Fibroblast of lung (primary cell): Measurements from ENCODE around the gene FASLG. TPM values are rescaled to one million over a fixed set of nuclear protein-coding genes. Genes with fewer than 3 reads are reported as not detected.

Source experiments
- DNase-seq, 2 donors: peaks; one replicate each; pipeline versions ENCODE4 v3.0.0 to v3.0.0-alpha.2; 2010; ENCODE audit warnings: low read depth in 2 of 2
- H2AFZ ChIP-seq: 2 replicates; pipeline ENCODE4 v1.5.1; 2012; ENCODE audit warnings: low read length, control low read depth, inconsistent platforms
- H3K27ac ChIP-seq: 2 replicates; pipeline ENCODE4 v1.5.1; 2011; ENCODE audit warnings: low read length, control low read depth; ENCODE audit not compliant: insufficient read depth
- H3K27me3 ChIP-seq: 2 replicates; pipeline ENCODE4 v1.5.1; 2011; ENCODE audit warnings: mild to moderate bottlenecking, low read length; ENCODE audit not compliant: control insufficient read depth, insufficient read depth
- H3K36me3 ChIP-seq: 2 replicates; pipeline ENCODE4 v1.5.1; 2011; ENCODE audit warnings: low read length; ENCODE audit not compliant: control insufficient read depth, insufficient read depth
- H3K4me1 ChIP-seq: 2 replicates; pipeline ENCODE4 v1.5.1; 2011; ENCODE audit warnings: low read length; ENCODE audit not compliant: control insufficient read depth, insufficient read depth; ENCODE audit errors: extremely low read depth
- H3K4me2 ChIP-seq: 2 replicates; pipeline ENCODE4 v1.5.1; 2011; ENCODE audit warnings: low read length, control low read depth; ENCODE audit not compliant: insufficient read depth; ENCODE audit errors: extremely low read depth
- H3K4me3 ChIP-seq, 4 experiments: fragments of 200-600 bp in 1 of 4; sonication (generic) in 1 of 4; replicated peaks in 1 of 4; 2 replicates each; pipeline ENCODE4 v1.5.1; 2011 to 2016; ENCODE audit warnings: low read length in 4 of 4, low read depth in 3 of 4, mild to moderate bottlenecking in 3 of 4, control low read depth in 2 of 4, inconsistent platforms in 1 of 4, mixed read lengths in 1 of 4; ENCODE audit not compliant: insufficient read depth in 1 of 4; ENCODE audit errors: control extremely low read depth in 1 of 4
- H3K79me2 ChIP-seq: 2 replicates; pipeline ENCODE4 v1.5.1; 2012; ENCODE audit warnings: mild to moderate bottlenecking, low read length, inconsistent platforms; ENCODE audit not compliant: control insufficient read depth, insufficient read depth
- H3K9ac ChIP-seq: 2 replicates; pipeline ENCODE4 v1.5.1; 2011; ENCODE audit warnings: mild to moderate bottlenecking, low read length, control low read depth; ENCODE audit not compliant: insufficient read depth
- H3K9me3 ChIP-seq: 2 replicates; pipeline ENCODE4 v1.5.1; 2012; ENCODE audit warnings: low read depth, low read length; ENCODE audit not compliant: control insufficient read depth, insufficient read depth
- H4K20me1 ChIP-seq: 2 replicates; pipeline ENCODE4 v1.5.1; 2011; ENCODE audit warnings: low read length; ENCODE audit not compliant: control insufficient read depth, insufficient read depth; ENCODE audit errors: extremely low read depth
- EZH2 ChIP-seq: IDR thresholded peaks from 2 replicates; pipeline ENCODE4 v1.5.1; 2012; ENCODE audit warnings: low read length, control low read depth, mild to moderate bottlenecking; ENCODE audit errors: missing control alignments
- polyA plus RNA-seq, 2 donors: library from polyadenylated mRNA; depleted of rRNA in 1 of 2; stranded (reverse) in 1 of 2; unstranded in 1 of 2; fragments of >200 nt; gene quantifications; 2 replicates each; pipeline ENCODE4 v1.2.1, GENCODE V29; 2011 to 2012; ENCODE audit warnings: missing spikeins in 1 of 2
- total RNA-seq: library from RNA; depleted of rRNA; stranded (reverse); fragments of >200 nt; gene quantifications from 2 replicates; pipeline ENCODE4 v1.2.1, GENCODE V29; 2014
- TF ChIP-seq, protein P1 (sequence below), 2 donors: IDR thresholded peaks in 1 of 2; conservative IDR thresholded peaks in 1 of 2; 1 replicate in 1 of 2; 2 replicates in 1 of 2; pipeline ENCODE4 v1.5.1; 2011 to 2012; ENCODE audit warnings: low read length in 2 of 2, control low read depth in 1 of 2, inconsistent platforms in 1 of 2, low read depth in 1 of 2, mild to moderate bottlenecking in 1 of 2

Gene FASLG
- total and polyA plus RNA-seq, 2 donors (not counting 1 experiment from before 2014, with no cell fraction given) = not detected

- H4K20me1 ChIP-seq = no peaks in the 10 kb centered on the region
- H3K4me1 ChIP-seq = peaks cover 14% of the 10 kb centered on the region
- TF ChIP-seq EZH2 = no peak
- TF ChIP-seq, protein P1, sequence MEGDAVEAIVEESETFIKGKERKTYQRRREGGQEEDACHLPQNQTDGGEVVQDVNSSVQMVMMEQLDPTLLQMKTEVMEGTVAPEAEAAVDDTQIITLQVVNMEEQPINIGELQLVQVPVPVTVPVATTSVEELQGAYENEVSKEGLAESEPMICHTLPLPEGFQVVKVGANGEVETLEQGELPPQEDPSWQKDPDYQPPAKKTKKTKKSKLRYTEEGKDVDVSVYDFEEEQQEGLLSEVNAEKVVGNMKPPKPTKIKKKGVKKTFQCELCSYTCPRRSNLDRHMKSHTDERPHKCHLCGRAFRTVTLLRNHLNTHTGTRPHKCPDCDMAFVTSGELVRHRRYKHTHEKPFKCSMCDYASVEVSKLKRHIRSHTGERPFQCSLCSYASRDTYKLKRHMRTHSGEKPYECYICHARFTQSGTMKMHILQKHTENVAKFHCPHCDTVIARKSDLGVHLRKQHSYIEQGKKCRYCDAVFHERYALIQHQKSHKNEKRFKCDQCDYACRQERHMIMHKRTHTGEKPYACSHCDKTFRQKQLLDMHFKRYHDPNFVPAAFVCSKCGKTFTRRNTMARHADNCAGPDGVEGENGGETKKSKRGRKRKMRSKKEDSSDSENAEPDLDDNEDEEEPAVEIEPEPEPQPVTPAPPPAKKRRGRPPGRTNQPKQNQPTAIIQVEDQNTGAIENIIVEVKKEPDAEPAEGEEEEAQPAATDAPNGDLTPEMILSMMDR (conservative IDR thresholded peaks at IDR 0.05 in 1 of 2, IDR thresholded peaks at IDR 0.05 in 1 of 2; ENCODE audit: low read depth in 1 of 2, low read length in 2 of 2) = no peak
- no peaks in the 10 kb centered on the region for H3K79me2 ChIP-seq
- H3K9me3 ChIP-seq = no peaks in the 10 kb centered on the region
- no peak overlapping the region for H3K4me2 ChIP-seq
- no peaks in the 10 kb centered on the region for H3K27me3 ChIP-seq
- no peak overlapping the region for H3K4me3 ChIP-seq
- H3K36me3 ChIP-seq = no peaks in the 10 kb centered on the region
- peak; percentile 34 to 72 for DNase-seq
- no peak overlapping the region for H3K27ac ChIP-seq
- no peak overlapping the region for H2AFZ ChIP-seq
- H3K9ac ChIP-seq = no peak overlapping the region
Measured at GRCh38 chr1:172640111-172640510, 18.8 kb upstream of the FASLG start.

- no peaks in the 10 kb centered on the region for H3K27me3 ChIP-seq
- no peak for DNase-seq
Measured at GRCh38 chr1:172641492-172641891, 17.4 kb upstream of the FASLG start.

DNA sequence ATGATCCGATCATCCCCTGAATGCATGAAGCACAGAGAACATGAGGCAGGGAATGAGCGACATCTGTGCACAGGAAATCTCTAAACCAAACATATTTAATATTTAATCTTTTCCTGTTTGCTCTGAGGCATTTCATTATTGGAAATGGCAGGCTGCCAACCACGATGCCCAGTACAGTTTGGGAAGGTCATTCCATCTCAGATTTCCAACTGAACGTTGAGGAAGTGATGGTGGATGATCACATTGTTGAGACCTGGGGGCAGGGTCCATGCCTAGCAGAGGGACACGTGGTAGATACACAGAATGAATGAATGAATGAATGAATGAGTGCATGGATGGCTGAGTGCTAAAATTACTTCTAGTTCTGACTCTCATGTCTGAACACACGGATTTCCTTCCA lies 15.9 kb upstream of the FASLG start:
- no peak for TF ChIP-seq EZH2
- TF ChIP-seq, protein P1 (conservative IDR thresholded peaks at IDR 0.05 in 1 of 2, IDR thresholded peaks at IDR 0.05 in 1 of 2; ENCODE audit: low read depth in 1 of 2, low read length in 2 of 2) = no peak
- H2AFZ ChIP-seq = no peak overlapping the region
- no peaks in the 10 kb centered on the region for H3K79me2 ChIP-seq
- H3K27ac ChIP-seq = no peak overlapping the region
- H3K4me1 ChIP-seq = peaks cover 14% of the 10 kb centered on the region
- no peaks in the 10 kb centered on the region for H4K20me1 ChIP-seq
- no peak overlapping the region for H3K4me2 ChIP-seq
- no peaks in the 10 kb centered on the region for H3K36me3 ChIP-seq
- H3K4me3 ChIP-seq = no peak overlapping the region
- no peaks in the 10 kb centered on the region for H3K9me3 ChIP-seq
- H3K27me3 ChIP-seq = no peaks in the 10 kb centered on the region
- peak in 1 of 2 donors; percentile 41 for DNase-seq
- H3K9ac ChIP-seq = no peak overlapping the region

More at GRCh38 chr1:172641492-172641891, 17.4 kb upstream of the FASLG start:
- Histone ChIP-seq H3K79me2 (no peaks in the 10 kb centered on the region), H3K4me3 (no peak overlapping the region), H4K20me1 (no peaks in the 10 kb centered on the region), H3K36me3 (no peaks in the 10 kb centered on the region), H3K27ac (no peak overlapping the region), H3K4me2 (no peak overlapping the region), H2AFZ (no peak overlapping the region), H3K4me1 (peaks cover 14% of the 10 kb centered on the region), H3K9me3 (no peaks in the 10 kb centered on the region), H3K9ac (no peak overlapping the region)
- TF ChIP-seq, protein P1 (conservative IDR thresholded peaks at IDR 0.05 in 1 of 2, IDR thresholded peaks at IDR 0.05 in 1 of 2; ENCODE audit: low read depth in 1 of 2, low read length in 2 of 2) = no peak
- TF ChIP-seq EZH2 = no peak
